ENCODE measurements around the gene AKR1C4. TPM values are rescaled to one million over a fixed set of nuclear protein-coding genes. Genes with fewer than 3 reads are reported as not detected.

Gene AKR1C4
- total RNA-seq, 1 donor from 2014 or later: not detected

DNA sequence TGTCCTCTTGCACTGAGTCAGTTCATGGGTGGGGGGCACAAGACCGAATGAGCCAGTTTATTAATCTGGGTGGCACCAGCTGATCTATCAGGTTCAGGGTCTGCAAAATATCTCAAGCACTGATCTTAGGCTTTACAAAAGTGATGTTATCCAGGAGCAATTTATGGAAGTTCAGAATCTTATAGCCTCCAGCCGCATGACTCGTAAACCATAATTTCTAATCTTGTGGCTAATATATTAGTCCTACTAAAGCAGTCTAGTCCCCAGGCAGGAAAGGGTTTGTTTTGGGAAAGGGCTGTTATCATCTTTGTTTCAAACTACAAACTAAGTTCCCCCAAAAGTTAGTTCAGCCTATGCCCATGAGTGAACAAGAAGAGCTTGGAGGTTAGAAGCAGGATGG is 45.6 kb upstream of the AKR1C4 start:
- Mint-ChIP-seq H3K9me3 (ENCODE audit: low read depth) (peaks cover 22% of the 10 kb centered on the region), H3K4me1 (ENCODE audit: low read depth) (no peaks in the 10 kb centered on the region), H3K4me3 (ENCODE audit: unreplicated experiment) (no peak overlapping the region)

DNA sequence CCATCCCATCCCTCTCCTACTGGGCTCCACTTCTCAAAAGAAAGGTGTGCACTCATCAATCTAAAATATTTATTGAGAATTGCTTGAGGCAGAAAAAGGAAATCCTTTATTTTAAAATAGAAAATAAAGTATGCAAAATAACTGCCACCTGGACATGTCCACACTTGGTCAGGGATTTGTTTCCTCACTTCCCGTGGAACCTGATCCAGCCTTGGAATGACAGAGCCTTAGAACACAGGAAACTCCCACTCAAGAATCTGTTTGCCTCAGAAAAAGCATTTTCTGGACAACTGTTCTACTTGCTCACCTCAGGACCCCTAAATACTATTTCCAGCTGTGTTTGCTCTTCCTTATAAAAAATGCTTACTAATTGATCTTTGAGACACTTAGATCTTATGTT is 40.7 kb upstream of the AKR1C4 start:
- TF ChIP-seq, protein P1, sequence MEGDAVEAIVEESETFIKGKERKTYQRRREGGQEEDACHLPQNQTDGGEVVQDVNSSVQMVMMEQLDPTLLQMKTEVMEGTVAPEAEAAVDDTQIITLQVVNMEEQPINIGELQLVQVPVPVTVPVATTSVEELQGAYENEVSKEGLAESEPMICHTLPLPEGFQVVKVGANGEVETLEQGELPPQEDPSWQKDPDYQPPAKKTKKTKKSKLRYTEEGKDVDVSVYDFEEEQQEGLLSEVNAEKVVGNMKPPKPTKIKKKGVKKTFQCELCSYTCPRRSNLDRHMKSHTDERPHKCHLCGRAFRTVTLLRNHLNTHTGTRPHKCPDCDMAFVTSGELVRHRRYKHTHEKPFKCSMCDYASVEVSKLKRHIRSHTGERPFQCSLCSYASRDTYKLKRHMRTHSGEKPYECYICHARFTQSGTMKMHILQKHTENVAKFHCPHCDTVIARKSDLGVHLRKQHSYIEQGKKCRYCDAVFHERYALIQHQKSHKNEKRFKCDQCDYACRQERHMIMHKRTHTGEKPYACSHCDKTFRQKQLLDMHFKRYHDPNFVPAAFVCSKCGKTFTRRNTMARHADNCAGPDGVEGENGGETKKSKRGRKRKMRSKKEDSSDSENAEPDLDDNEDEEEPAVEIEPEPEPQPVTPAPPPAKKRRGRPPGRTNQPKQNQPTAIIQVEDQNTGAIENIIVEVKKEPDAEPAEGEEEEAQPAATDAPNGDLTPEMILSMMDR (IDR thresholded peaks at IDR 0.05): no peak
- DNase-seq (ENCODE audit: low spot score): no peak
- Mint-ChIP-seq H3K4me1 (ENCODE audit: low read depth) (no peaks in the 10 kb centered on the region), H3K36me3 (ENCODE audit: low read depth) (no peaks in the 10 kb centered on the region), H3K9me3 (ENCODE audit: low read depth) (peaks cover 12% of the 10 kb centered on the region), H3K4me3 (ENCODE audit: unreplicated experiment) (no peak overlapping the region), H3K27me3 (ENCODE audit: low read depth) (no peaks in the 10 kb centered on the region), H3K27ac (ENCODE audit: unreplicated experiment) (no peak overlapping the region)

More for the DNA sequence above, 45.6 kb upstream of the AKR1C4 start:
- no peak for DNase-seq (ENCODE audit: low spot score)
- no peaks in the 10 kb centered on the region for H3K36me3 Mint-ChIP-seq (ENCODE audit: low read depth)
- H3K27ac Mint-ChIP-seq (ENCODE audit: unreplicated experiment): no peak overlapping the region
- TF ChIP-seq, protein P1 (IDR thresholded peaks at IDR 0.05): no peak
- no peaks in the 10 kb centered on the region for H3K27me3 Mint-ChIP-seq (ENCODE audit: low read depth)

DNA sequence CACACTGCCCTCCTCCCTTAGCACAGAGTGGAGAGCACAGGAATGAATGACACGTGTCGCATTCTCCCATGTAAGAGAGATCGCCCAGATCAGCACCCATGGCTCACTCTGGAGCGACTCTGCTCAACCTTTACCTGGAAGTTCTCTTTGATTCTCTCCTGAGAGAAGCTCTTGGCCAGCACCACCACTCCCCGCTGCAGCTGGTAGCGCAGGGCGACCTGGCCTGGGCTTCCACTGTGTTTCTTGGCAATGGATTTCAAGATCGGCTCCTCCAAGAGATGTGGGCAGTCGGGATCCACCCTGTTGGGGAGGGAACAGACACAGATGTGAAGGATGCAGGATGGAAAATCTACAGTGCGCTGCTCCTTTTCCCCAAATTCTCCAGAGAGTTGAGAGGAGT is 39.1 kb upstream of the AKR1C4 start:
- Mint-ChIP-seq H3K4me3 (ENCODE audit: unreplicated experiment) (no peak overlapping the region), H3K36me3 (ENCODE audit: low read depth) (no peaks in the 10 kb centered on the region), H3K27me3 (ENCODE audit: low read depth) (no peaks in the 10 kb centered on the region), H3K4me1 (ENCODE audit: low read depth) (no peaks in the 10 kb centered on the region), H3K9me3 (ENCODE audit: low read depth) (peaks cover 20% of the 10 kb centered on the region), H3K27ac (ENCODE audit: unreplicated experiment) (no peak overlapping the region)
- DNase-seq (ENCODE audit: low spot score): no peak
- TF ChIP-seq, protein P1 (IDR thresholded peaks at IDR 0.05): no peak

DNA sequence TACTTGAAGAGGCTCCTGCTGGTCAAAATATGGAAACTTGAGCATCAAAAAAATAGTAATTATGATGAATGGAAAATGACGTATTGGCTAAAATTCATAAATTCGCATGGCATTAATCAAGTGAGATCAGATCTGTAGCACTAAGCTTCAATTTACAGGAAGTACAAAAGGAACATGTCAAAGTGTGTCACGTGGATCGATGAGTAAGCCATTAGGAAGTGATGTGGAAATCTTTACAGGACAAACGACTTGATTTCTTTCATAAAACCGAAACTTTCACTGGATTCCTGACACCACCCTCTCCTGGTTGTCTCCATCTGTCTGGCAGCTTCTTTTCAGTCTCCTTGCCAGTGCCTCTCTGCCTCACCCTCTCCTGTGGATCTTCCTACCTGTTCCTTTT is 37.5 kb upstream of the AKR1C4 start:
- no peaks in the 10 kb centered on the region for H3K27me3 Mint-ChIP-seq (ENCODE audit: low read depth)
- no peak overlapping the region for H3K4me3 Mint-ChIP-seq (ENCODE audit: unreplicated experiment)
- H3K36me3 Mint-ChIP-seq (ENCODE audit: low read depth): no peaks in the 10 kb centered on the region
- TF ChIP-seq, protein P1 (IDR thresholded peaks at IDR 0.05): no peak
- no peaks in the 10 kb centered on the region for H3K4me1 Mint-ChIP-seq (ENCODE audit: low read depth)
- peak overlapping the region; percentile 13 for H3K27ac Mint-ChIP-seq (ENCODE audit: unreplicated experiment)
- no peak for DNase-seq (ENCODE audit: low spot score)
- H3K9me3 Mint-ChIP-seq (ENCODE audit: low read depth): peaks cover 35% of the 10 kb centered on the region

DNA sequence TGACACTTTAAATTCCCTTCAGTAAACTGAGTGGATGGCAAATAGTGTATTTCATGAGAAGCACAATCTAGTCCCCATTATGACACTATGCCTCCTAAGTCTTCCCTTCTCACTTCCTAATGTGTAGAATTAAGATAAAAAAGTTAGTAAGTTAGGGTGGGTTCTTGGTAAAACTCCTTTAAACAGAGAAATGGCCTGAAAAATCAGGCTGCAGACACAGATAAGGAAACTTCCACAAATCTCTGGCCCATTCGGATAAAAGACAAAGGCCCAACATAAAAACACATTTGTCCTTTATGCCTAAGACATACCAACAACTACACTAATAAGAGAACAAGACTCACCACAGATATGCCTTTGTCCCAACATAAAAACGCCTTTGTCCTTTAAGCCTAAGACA is 33.1 kb upstream of the AKR1C4 start:
- Mint-ChIP-seq H3K4me1 (ENCODE audit: low read depth) (no peaks in the 10 kb centered on the region), H3K4me3 (ENCODE audit: unreplicated experiment) (no peak overlapping the region), H3K27ac (ENCODE audit: unreplicated experiment) (no peak overlapping the region), H3K27me3 (ENCODE audit: low read depth) (no peaks in the 10 kb centered on the region), H3K9me3 (ENCODE audit: low read depth) (peaks cover 61% of the 10 kb centered on the region), H3K36me3 (ENCODE audit: low read depth) (peaks cover 9% of the 10 kb centered on the region)
- TF ChIP-seq, protein P1 (IDR thresholded peaks at IDR 0.05): no peak
- DNase-seq (ENCODE audit: low spot score): no peak
